PC-9 (cell line): ENCODE measurements around the gene METRN. TPM values are rescaled to one million over a fixed set of nuclear protein-coding genes. Genes with fewer than 3 reads are reported as not detected.

ENCODE experiments used
- BruUV-seq: library from RNA; stranded (reverse); fragments of 400-500 nt; replicated peaks from 2 replicates; lab custom pipeline; 2021; lab: Mats Ljungman, UMichigan
- CTCF ChIA-PET: fragments of 300-600 bp; sonication (Branson Sonifier 250); formaldehyde crosslinking; loops from one replicate; lab custom pipeline; 2022; ENCODE audit warnings: antibody characterized with exemption; lab: Charles Lee
- POLR2A ChIA-PET: fragments of 300-600 bp; sonication (Branson Sonifier 250); formaldehyde crosslinking; loops from one replicate; lab custom pipeline; 2022; ENCODE audit warnings: antibody characterized with exemption; ENCODE audit not compliant: unreplicated experiment; lab: Charles Lee
- DNase-seq, 2 experiments: peaks; one replicate each; pipeline versions ENCODE4 v3.0.0 to v3.0.0-alpha.2; 2015 to 2022; ENCODE audit warnings: mixed read lengths in 1 of 2
- H2AFZ ChIP-seq: fragments of 200-600 bp; sonication (generic); 2 replicates; pipeline ENCODE4 v1.8.1; 2017; ENCODE audit warnings: antibody characterized with exemption
- H3F3A ChIP-seq: fragments of 200-600 bp; sonication (generic); 2 replicates; pipeline ENCODE4 v1.8.1; 2017; ENCODE audit warnings: antibody characterized with exemption, mild to moderate bottlenecking, low read depth; ENCODE audit not compliant: insufficient read depth
- H3K27ac ChIP-seq: fragments of 200-600 bp; sonication (generic); 2 replicates; pipeline ENCODE4 v1.6.1; 2016; ENCODE audit warnings: mixed run types
- H3K27me3 ChIP-seq: fragments of 200-600 bp; sonication (generic); 2 replicates; pipeline ENCODE4 v1.6.1; 2016; ENCODE audit warnings: low read depth, mixed run types; ENCODE audit not compliant: insufficient read depth
- H3K36me3 ChIP-seq: fragments of 200-600 bp; sonication (generic); 2 replicates; pipeline ENCODE4 v1.6.1; 2016; ENCODE audit warnings: low read depth, mixed run types
- H3K4me1 ChIP-seq: fragments of 200-600 bp; sonication (generic); replicated peaks from 2 replicates; pipeline ENCODE4 v1.6.1; 2016; ENCODE audit warnings: mixed run types; ENCODE audit not compliant: insufficient read depth
- H3K4me2 ChIP-seq: fragments of 200-600 bp; sonication (generic); 2 replicates; pipeline ENCODE4 v1.6.1; 2017; ENCODE audit warnings: mixed run types
- H3K4me3 ChIP-seq: fragments of 200-600 bp; sonication (generic); 2 replicates; pipeline ENCODE4 v1.6.1; 2016; ENCODE audit warnings: mixed run types
- H3K79me2 ChIP-seq: fragments of 200-600 bp; sonication (generic); 2 replicates; pipeline ENCODE4 v1.6.1; 2017; ENCODE audit warnings: low read depth, mixed run types
- H3K9me2 ChIP-seq: fragments of 200-600 bp; sonication (generic); 2 replicates; pipeline ENCODE4 v1.8.1; 2017; ENCODE audit warnings: mild to moderate bottlenecking; ENCODE audit not compliant: insufficient read depth
- H3K9me3 ChIP-seq: fragments of 200-600 bp; sonication (generic); 2 replicates; pipeline ENCODE4 v1.8.1; 2016; ENCODE audit warnings: low read depth; ENCODE audit not compliant: insufficient read depth
- H4K20me1 ChIP-seq: fragments of 200-600 bp; sonication (generic); 2 replicates; pipeline ENCODE4 v1.8.1; 2017; ENCODE audit not compliant: insufficient read depth
- CTCF ChIP-seq: fragments of 200-600 bp; sonication (generic); conservative IDR thresholded peaks from 2 replicates; pipeline ENCODE4 v1.6.1; 2017; ENCODE audit warnings: mixed run types, antibody characterized with exemption, mild to moderate bottlenecking, moderate library complexity
- EZH2 ChIP-seq: fragments of 200-600 bp; sonication (generic); IDR thresholded peaks from 2 replicates; pipeline ENCODE4 v1.8.0; 2017; ENCODE audit warnings: antibody characterized with exemption, low read depth
- intact Hi-C: fragments of 100-400 bp; cut with micrococcal nuclease; formaldehyde crosslinking; loops from one replicate; pipeline ENCODE4 v1.10.0; 2022; ENCODE audit not compliant: unreplicated experiment
- total RNA-seq: library from RNA; stranded (reverse); gene quantifications from 2 replicates; pipeline ENCODE4 v1.2.3, GENCODE V29; 2021

The METRN gene
- total RNA-seq, 1 experiment from 2014 or later, result 77.5 TPM

- no peaks in the 10 kb centered on the region for H3K27me3 ChIP-seq
- H3K27ac ChIP-seq, result no peak overlapping the region
- H3K9me2 ChIP-seq, result no peaks in the 10 kb centered on the region
- no peak overlapping the region for H3K4me3 ChIP-seq
- no peaks in the 10 kb centered on the region for H4K20me1 ChIP-seq
- peaks cover 4% of the 10 kb centered on the region; the same call in 1 of the 2 replicates for H3F3A ChIP-seq
- no TSS peak for BruUV-seq
- H2AFZ ChIP-seq, result no peak overlapping the region
- no peak overlapping the region for H3K4me2 ChIP-seq
- peak in 1 of 2 experiments; percentile 64 for DNase-seq
- ChIA-PET POLR2A (interaction anchor here (0.6 to 1.7 kb wide), 7 partner anchors 21 to 41 kb away, joined by 3 to 41 read pairs (median 6); partner anchors contain the start of genes ANTKMT, CHTF18, HAGHL and RPUSD1), CTCF (interaction anchor here (0.5 to 2.1 kb wide), 6 partner anchors 21 to 49 kb away, joined by 3 to 7 read pairs (median 3); partner anchors contain the start of genes CHTF18, CIAO3 and RPUSD1)
- intact Hi-C loops, result loop anchor here (2.0 kb wide), 2 partner anchors 15 to 21 kb away; partner anchors contain the start of gene CIAO3
- H3K36me3 ChIP-seq, result no peaks in the 10 kb centered on the region
- peaks cover 16% of the 10 kb centered on the region for H3K4me1 ChIP-seq
- H3K9me3 ChIP-seq, result no peaks in the 10 kb centered on the region
- TF ChIP-seq CTCF (no peak), EZH2 (no peak)
- H3K79me2 ChIP-seq, result no peaks in the 10 kb centered on the region
These were observed 47.0 kb downstream of the METRN start for GRCh38 chr16:761625-762513.

GRCh38 chr16:762595-763268, 47.8 kb downstream of the METRN start:
- H3K4me3 ChIP-seq, result no peak overlapping the region
- no TSS peak for BruUV-seq

More at GRCh38 chr16:762595-763268, 47.8 kb downstream of the METRN start:
- Histone ChIP-seq H3K79me2 (no peaks in the 10 kb centered on the region), H3K4me1 (peaks cover 16% of the 10 kb centered on the region), H3K27ac (no peak overlapping the region), H3F3A (peaks cover 4% of the 10 kb centered on the region; the same call in 1 of the 2 replicates), H3K36me3 (no peaks in the 10 kb centered on the region), H3K9me2 (no peaks in the 10 kb centered on the region), H3K4me2 (no peak overlapping the region), H2AFZ (no peak overlapping the region), H3K9me3 (no peaks in the 10 kb centered on the region), H4K20me1 (no peaks in the 10 kb centered on the region), H3K27me3 (no peaks in the 10 kb centered on the region)
- POLR2A ChIA-PET, result interaction anchor here (0.6 kb wide), 1 partner anchor 36 kb away, joined by 3 read pairs; the partner anchor contains the start of gene HAGHL
- CTCF ChIA-PET, result interaction anchor here (1.2 kb wide), 1 partner anchor 22 kb away, joined by 3 read pairs; the partner anchor contains the start of gene CIAO3
- no peak for DNase-seq
- intact Hi-C loops, result no loop called here
- no peak for TF ChIP-seq EZH2
- TF ChIP-seq CTCF, result no peak
